ENCODE data around the gene GRIN2D. TPM values are rescaled to one million over a fixed set of nuclear protein-coding genes. Genes with fewer than 3 reads are reported as not detected.

GRIN2D gene
- total and polyA plus RNA-seq, 2 of the 8 experiments (the other 6 are each of a cell fraction or from before 2014, with no cell fraction given) = 2.2 to 12.4 TPM

DNA sequence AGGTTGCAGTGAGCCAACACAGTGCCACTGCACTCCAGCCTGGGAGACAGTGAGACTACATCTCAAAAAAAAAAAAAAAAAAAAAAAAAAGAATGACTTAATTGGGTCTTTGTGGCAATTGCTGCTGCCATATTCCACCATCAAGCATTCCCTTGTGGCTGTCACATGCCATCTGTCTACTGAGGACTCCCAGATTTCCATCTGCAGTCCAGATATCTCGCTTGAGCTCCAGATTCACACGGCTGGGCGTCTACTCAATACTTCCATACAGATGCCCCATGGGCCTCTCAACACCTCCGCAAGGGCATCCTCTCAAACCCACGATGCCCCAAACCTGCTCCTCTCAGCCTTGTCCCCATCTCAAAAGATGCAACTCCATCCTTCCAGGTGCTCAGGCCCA, 42.6 kb upstream of the GRIN2D start (continued):
- TF ChIP-seq, protein P1, sequence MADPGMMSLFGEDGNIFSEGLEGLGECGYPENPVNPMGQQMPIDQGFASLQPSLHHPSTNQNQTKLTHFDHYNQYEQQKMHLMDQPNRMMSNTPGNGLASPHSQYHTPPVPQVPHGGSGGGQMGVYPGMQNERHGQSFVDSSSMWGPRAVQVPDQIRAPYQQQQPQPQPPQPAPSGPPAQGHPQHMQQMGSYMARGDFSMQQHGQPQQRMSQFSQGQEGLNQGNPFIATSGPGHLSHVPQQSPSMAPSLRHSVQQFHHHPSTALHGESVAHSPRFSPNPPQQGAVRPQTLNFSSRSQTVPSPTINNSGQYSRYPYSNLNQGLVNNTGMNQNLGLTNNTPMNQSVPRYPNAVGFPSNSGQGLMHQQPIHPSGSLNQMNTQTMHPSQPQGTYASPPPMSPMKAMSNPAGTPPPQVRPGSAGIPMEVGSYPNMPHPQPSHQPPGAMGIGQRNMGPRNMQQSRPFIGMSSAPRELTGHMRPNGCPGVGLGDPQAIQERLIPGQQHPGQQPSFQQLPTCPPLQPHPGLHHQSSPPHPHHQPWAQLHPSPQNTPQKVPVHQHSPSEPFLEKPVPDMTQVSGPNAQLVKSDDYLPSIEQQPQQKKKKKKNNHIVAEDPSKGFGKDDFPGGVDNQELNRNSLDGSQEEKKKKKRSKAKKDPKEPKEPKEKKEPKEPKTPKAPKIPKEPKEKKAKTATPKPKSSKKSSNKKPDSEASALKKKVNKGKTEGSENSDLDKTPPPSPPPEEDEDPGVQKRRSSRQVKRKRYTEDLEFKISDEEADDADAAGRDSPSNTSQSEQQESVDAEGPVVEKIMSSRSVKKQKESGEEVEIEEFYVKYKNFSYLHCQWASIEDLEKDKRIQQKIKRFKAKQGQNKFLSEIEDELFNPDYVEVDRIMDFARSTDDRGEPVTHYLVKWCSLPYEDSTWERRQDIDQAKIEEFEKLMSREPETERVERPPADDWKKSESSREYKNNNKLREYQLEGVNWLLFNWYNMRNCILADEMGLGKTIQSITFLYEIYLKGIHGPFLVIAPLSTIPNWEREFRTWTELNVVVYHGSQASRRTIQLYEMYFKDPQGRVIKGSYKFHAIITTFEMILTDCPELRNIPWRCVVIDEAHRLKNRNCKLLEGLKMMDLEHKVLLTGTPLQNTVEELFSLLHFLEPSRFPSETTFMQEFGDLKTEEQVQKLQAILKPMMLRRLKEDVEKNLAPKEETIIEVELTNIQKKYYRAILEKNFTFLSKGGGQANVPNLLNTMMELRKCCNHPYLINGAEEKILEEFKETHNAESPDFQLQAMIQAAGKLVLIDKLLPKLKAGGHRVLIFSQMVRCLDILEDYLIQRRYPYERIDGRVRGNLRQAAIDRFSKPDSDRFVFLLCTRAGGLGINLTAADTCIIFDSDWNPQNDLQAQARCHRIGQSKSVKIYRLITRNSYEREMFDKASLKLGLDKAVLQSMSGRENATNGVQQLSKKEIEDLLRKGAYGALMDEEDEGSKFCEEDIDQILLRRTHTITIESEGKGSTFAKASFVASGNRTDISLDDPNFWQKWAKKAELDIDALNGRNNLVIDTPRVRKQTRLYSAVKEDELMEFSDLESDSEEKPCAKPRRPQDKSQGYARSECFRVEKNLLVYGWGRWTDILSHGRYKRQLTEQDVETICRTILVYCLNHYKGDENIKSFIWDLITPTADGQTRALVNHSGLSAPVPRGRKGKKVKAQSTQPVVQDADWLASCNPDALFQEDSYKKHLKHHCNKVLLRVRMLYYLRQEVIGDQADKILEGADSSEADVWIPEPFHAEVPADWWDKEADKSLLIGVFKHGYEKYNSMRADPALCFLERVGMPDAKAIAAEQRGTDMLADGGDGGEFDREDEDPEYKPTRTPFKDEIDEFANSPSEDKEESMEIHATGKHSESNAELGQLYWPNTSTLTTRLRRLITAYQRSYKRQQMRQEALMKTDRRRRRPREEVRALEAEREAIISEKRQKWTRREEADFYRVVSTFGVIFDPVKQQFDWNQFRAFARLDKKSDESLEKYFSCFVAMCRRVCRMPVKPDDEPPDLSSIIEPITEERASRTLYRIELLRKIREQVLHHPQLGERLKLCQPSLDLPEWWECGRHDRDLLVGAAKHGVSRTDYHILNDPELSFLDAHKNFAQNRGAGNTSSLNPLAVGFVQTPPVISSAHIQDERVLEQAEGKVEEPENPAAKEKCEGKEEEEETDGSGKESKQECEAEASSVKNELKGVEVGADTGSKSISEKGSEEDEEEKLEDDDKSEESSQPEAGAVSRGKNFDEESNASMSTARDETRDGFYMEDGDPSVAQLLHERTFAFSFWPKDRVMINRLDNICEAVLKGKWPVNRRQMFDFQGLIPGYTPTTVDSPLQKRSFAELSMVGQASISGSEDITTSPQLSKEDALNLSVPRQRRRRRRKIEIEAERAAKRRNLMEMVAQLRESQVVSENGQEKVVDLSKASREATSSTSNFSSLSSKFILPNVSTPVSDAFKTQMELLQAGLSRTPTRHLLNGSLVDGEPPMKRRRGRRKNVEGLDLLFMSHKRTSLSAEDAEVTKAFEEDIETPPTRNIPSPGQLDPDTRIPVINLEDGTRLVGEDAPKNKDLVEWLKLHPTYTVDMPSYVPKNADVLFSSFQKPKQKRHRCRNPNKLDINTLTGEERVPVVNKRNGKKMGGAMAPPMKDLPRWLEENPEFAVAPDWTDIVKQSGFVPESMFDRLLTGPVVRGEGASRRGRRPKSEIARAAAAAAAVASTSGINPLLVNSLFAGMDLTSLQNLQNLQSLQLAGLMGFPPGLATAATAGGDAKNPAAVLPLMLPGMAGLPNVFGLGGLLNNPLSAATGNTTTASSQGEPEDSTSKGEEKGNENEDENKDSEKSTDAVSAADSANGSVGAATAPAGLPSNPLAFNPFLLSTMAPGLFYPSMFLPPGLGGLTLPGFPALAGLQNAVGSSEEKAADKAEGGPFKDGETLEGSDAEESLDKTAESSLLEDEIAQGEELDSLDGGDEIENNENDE (IDR thresholded peaks at IDR 0.05; ENCODE audit: insufficient replicate concordance, low read length) = no peak
- TF ChIP-seq POLR2A (IDR thresholded peaks at IDR 0.05; ENCODE audit: control extremely low read depth in 1 of 2, low read depth in 2 of 2, low read length in 2 of 2) (no peak), RAD21 (IDR thresholded peaks at IDR 0.05 in 1 of 2, conservative IDR thresholded peaks at IDR 0.05 in 1 of 2; ENCODE audit: low read depth in 2 of 2, low read length in 2 of 2) (no peak), CBX8 (IDR thresholded peaks at IDR 0.05; ENCODE audit: borderline replicate concordance, low read depth, low read length) (no peak), SP1 (IDR thresholded peaks at IDR 0.05; ENCODE audit: low read depth, low read length) (no peak)

Measured in H1 (cell line).